Activated naive CD8-positive, alpha-beta T cell treated with anti-CD3 and anti-CD28 coated beads, Interleukin-2, amount 10 ng/mL, durations not matched to agents 7 days and 5 days (primary cell): ENCODE results near the gene AMN. TPM values are rescaled to one million over a fixed set of nuclear protein-coding genes. Genes with fewer than 3 reads are reported as not detected.
"Not testable (repeated sequence)": the region's sequence is repeated elsewhere in the genome, so short reads cannot be mapped to it uniquely, and the experiment has no call there.

Experiments
- ATAC-seq: fragments of 150-1000 bp; cut with Tn5 transposase; one replicate; pipeline ENCODE4 v1.10.0; 2021; ENCODE audit warnings: low read depth, moderate library complexity
- POLR2A ChIA-PET: fragments of 350-600 bp; sonication (Branson Sonifier 250); formaldehyde crosslinking; loops from one replicate; lab custom pipeline; 2021; ENCODE audit warnings: antibody characterized with exemption; lab: Charles Lee
- DNase-seq: peaks from one replicate; pipeline ENCODE4 v3.0.0; 2021
- H3K27ac Mint-ChIP-seq: one replicate; pipeline ENCODE4 v1.8.0; 2022; ENCODE audit warnings: mild to moderate bottlenecking, mixed read lengths
- H3K27me3 Mint-ChIP-seq: one replicate; pipeline ENCODE4 v1.8.0; 2022; ENCODE audit warnings: mild to moderate bottlenecking, moderate library complexity, mixed read lengths
- H3K36me3 Mint-ChIP-seq: one replicate; pipeline ENCODE4 v1.8.0; 2021; ENCODE audit warnings: mild to moderate bottlenecking, mixed read lengths
- H3K4me1 Mint-ChIP-seq: one replicate; pipeline ENCODE4 v1.8.0; 2021; ENCODE audit warnings: mixed read lengths
- H3K4me3 Mint-ChIP-seq: one replicate; pipeline ENCODE4 v1.8.0; 2022; ENCODE audit warnings: mild to moderate bottlenecking, moderate library complexity, mixed read lengths
- H3K9me3 Mint-ChIP-seq: one replicate; pipeline ENCODE4 v1.8.0; 2021; ENCODE audit warnings: mixed read lengths
- total RNA-seq, 2 experiments: library from RNA; stranded (reverse); gene quantifications; one replicate each; pipeline ENCODE4 v1.2.3, GENCODE V29; 2021

Gene AMN
- total RNA-seq, 2 experiments from 2014 or later = 2.5 to 2.9 TPM

DNA sequence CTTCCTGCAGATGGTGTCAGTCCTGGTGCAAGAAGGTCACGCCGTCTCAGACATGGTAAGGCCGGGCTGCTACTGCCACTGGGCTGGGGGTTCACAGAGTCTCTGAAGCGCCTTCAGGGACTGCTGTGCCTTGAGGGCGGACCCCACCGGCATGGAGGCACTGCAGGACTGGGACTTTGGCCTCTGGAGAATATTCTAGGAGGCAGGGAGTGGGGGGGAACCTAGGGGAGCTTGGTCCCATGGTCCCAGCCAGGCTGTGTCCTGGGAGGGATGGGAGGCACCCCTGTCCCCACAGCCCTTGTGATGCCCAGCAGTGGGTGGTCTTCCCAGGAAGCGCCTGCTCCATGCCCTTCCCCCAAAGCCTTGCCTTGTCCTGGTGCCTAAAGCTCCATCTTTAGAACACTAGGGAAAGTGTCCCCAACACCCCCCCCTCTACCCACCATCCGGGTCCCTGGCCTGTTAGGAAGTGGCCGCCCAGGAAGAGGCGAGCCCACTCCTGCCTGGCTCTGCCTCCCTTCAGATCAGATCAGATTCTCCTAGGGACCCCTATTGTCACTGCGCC is 1.5 kb downstream of the AMN start:
- no peak for DNase-seq
- Mint-ChIP-seq H3K4me3 (no peak overlapping the region), H3K9me3 (no peaks in the 10 kb centered on the region), H3K4me1 (peaks cover 2% of the 10 kb centered on the region), H3K27ac (no peak overlapping the region), H3K27me3 (peaks cover 39% of the 10 kb centered on the region), H3K36me3 (no peaks in the 10 kb centered on the region)
- no peak for ATAC-seq
- POLR2A ChIA-PET = no interaction called here

DNA sequence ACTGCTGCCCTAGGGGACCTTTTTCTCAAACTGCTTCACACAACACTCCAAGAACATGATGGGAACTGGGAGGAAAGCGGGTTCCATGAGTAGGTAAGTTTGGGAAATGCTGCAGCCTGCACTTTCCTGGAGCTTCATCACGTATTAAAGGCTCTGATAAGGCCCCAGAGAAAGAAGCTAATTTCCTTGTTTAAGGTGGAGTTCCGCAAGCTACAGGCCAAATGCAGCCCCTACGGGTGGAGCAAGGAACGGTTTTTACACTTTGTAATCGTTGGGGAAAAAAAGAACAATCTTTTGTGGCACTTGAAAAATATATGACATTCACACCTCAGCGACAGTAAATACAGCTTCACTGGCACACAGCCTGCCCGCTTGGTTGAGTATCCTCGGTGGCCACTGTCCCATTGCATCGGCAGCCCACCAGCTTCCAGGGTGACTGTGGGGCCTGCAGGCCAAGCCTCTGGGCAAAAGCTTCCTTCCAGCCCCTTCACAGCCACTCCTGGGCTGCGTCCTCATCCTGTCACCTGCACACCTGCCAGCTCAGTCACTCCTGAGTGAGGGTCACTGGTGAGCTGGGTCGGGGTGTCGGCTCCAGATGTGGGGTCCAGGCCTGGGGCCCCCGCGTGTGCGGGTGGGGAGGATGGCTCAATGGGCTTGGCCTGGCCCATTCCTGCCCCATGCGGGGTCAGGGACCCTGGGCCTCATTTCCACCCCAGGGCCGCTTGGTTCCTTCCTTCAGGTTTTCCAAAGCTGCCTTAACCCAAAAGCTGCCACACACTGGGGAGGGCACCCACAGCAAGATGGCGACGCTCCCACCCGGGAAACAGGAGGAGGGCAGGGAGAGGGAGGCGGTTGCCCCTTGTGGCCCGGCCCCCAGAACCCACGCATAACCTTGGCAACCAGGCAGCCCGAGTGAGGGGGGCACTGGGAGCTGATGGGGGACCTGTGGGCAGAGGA is 2.4 kb downstream of the AMN start:
- no peak for ATAC-seq
- no peaks in the 10 kb centered on the region for H3K36me3 Mint-ChIP-seq

GRCh38 chr14:102925646-102926045 is 3.2 kb downstream of the AMN start:
- DNase-seq (no peak), ATAC-seq (no peak)
- Mint-ChIP-seq H3K27me3 (peaks cover 39% of the 10 kb centered on the region), H3K36me3 (no peaks in the 10 kb centered on the region), H3K4me1 (peaks cover 2% of the 10 kb centered on the region), H3K27ac (no peak overlapping the region), H3K9me3 (no peaks in the 10 kb centered on the region), H3K4me3 (no peak overlapping the region)
- POLR2A ChIA-PET = no interaction called here

More for the DNA sequence above, 2.4 kb downstream of the AMN start:
- Mint-ChIP-seq H3K4me3 (no peak overlapping the region), H3K4me1 (peaks cover 2% of the 10 kb centered on the region), H3K27ac (no peak overlapping the region), H3K9me3 (no peaks in the 10 kb centered on the region), H3K27me3 (peaks cover 39% of the 10 kb centered on the region)
- POLR2A ChIA-PET = no interaction called here
- DNase-seq = no peak

- Mint-ChIP-seq H3K9me3 (no peaks in the 10 kb centered on the region), H3K27me3 (peaks cover 39% of the 10 kb centered on the region), H3K36me3 (no peaks in the 10 kb centered on the region), H3K27ac (no peak overlapping the region), H3K4me1 (peaks cover 2% of the 10 kb centered on the region), H3K4me3 (no peak overlapping the region)
- ATAC-seq (no peak), DNase-seq (no peak)
- POLR2A ChIA-PET = no interaction called here
Measured at GRCh38 chr14:102926104-102926503, 3.6 kb downstream of the AMN start.

DNA sequence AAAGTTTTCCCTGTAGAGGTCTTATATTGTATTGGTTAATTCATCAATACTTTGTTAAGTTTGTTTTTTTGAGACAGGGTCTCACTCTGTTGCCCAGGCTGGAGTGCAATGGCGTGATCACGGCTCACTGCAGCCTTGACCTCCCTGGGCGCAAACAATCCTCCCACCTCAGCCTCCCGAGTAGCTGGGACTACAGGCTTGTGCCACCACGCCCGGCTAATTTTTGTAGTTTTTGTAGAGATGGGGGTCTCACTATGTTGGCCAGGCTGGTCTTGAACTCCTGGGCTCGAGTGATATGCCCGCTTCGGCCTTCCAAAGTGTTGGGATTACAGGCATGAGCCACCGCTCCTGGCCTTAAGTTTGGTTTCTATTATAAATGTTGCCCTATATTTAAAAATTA is 4.4 kb downstream of the AMN start:
- H3K9me3 Mint-ChIP-seq, H3K4me3 Mint-ChIP-seq, ATAC-seq, DNase-seq, H3K27ac Mint-ChIP-seq, H3K4me1 Mint-ChIP-seq, POLR2A ChIA-PET, H3K36me3 Mint-ChIP-seq: not testable (repeated sequence)
- peaks cover 42% of the 10 kb centered on the region for H3K27me3 Mint-ChIP-seq

DNA sequence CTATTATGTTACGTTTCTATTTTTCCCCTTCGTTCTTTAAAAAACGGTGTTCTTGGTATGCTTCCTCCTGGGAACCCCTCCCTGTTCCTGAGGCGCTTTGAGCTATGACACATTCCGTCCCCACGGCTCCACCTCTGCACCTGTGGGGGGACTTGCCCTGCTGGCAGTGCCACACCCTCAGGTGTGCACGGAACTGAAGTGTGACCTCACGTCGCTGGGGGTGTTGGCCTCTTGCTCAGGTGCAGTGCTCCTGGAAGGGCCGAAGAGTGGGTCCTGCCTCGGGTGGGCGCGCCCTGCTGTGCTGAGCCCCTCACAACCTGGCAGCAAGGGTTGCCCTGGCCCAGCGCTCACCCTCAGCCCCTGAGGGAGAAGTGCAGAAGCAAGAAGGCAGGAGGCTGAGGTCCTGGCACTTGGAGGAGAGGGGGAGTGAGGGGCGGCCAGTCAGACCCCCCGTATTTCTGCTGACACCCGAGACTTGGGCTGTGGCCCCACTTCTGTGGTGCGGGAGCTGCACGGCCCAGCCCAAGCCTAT is 4.9 kb downstream of the AMN start:
- peaks cover 42% of the 10 kb centered on the region for H3K27me3 Mint-ChIP-seq
- POLR2A ChIA-PET = no interaction called here

DNA sequence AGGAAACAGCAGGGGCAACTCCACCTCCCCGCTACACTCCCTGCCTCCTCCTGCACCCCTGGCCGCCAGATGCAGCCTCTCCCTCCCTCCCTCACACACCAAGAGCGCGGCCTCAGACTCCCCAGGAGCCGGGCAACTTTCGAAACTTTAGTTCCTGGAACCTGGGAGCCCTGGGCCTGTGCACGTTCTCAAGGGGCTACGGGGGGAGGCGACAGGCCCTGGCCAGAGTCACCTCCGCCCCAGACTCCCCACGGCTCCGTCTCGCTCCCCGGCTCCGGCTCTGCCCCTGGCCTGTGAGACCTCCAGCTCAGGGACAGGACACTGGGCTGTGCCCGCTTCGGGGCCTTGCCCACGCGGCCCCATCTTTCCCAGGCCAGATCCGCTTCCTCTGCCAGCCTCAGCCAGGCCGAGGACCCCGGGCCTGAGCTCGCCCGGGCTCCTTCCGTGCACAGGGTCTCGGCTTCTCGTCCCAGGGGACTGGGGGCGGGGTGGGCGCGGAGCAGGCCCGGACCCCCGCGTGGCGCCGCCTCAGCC is 5.5 kb downstream of the AMN start:
- H3K27me3 Mint-ChIP-seq = peaks cover 42% of the 10 kb centered on the region

More for the DNA sequence above, 4.9 kb downstream of the AMN start:
- DNase-seq = no peak
- H3K36me3 Mint-ChIP-seq = no peaks in the 10 kb centered on the region
- no peak overlapping the region for H3K27ac Mint-ChIP-seq
- no peaks in the 10 kb centered on the region for H3K9me3 Mint-ChIP-seq
- ATAC-seq = no peak
- H3K4me1 Mint-ChIP-seq = peaks cover 2% of the 10 kb centered on the region
- H3K4me3 Mint-ChIP-seq = peak overlapping the region; percentile 61

GRCh38 chr14:102928412-102929240 is 6.2 kb downstream of the AMN start:
- no peaks in the 10 kb centered on the region for H3K9me3 Mint-ChIP-seq
- no peaks in the 10 kb centered on the region for H3K4me1 Mint-ChIP-seq
- H3K36me3 Mint-ChIP-seq = no peaks in the 10 kb centered on the region
- DNase-seq (peak; percentile 80), ATAC-seq (peak; percentile 81)
- no peak overlapping the region for H3K27ac Mint-ChIP-seq
- H3K27me3 Mint-ChIP-seq = peaks cover 39% of the 10 kb centered on the region
- H3K4me3 Mint-ChIP-seq = peak overlapping the region; percentile 61
- POLR2A ChIA-PET = no interaction called here

More for the DNA sequence above, 5.5 kb downstream of the AMN start:
- DNase-seq (no peak), ATAC-seq (peak; percentile 35)
- H3K4me1 Mint-ChIP-seq = peaks cover 2% of the 10 kb centered on the region
- H3K36me3 Mint-ChIP-seq = no peaks in the 10 kb centered on the region
- H3K27ac Mint-ChIP-seq = no peak overlapping the region
- H3K4me3 Mint-ChIP-seq = peak overlapping the region; percentile 61
- POLR2A ChIA-PET = no interaction called here
- no peaks in the 10 kb centered on the region for H3K9me3 Mint-ChIP-seq

DNA sequence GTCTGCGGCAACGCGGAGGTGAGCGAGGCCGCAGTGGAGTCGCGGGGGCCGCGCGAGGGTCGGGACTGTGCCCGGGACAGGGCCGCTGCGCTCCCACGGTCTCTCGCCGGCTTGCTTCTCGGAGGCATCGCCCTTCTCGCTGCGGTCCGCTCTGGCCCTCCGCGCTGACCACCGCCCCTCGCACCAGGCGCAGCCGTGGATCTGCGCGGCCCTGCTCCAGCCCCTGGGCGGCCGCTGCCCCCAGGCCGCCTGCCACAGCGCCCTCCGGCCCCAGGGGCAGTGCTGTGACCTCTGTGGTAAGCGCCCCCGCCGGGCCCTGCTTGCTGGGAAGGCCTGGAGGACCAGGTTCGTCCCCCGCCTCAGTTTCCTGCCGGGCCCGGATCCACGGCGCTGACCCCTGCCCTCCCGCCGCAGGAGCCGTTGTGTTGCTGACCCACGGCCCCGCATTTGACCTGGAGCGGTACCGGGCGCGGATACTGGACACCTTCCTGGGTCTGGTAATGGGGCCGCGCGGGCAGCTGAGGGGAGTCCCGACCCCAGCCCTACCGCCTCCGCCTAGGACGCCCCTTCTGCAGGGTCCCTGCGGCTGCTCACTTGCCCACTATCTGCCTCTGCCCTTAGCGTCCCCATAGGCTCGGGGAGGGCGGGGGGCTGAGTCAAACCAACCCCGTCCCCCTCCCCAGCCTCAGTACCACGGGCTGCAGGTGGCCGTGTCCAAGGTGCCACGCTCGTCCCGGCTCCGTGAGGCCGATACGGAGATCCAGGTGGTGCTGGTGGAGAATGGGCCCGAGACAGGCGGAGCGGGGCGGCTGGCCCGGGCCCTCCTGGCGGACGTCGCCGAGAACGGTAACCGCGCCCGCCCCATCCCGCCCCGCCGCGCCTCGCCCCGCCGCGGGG is 7.0 kb downstream of the AMN start:
- H3K27ac Mint-ChIP-seq = no peak overlapping the region
- no peaks in the 10 kb centered on the region for H3K4me1 Mint-ChIP-seq
- POLR2A ChIA-PET = no interaction called here
- H3K36me3 Mint-ChIP-seq = no peaks in the 10 kb centered on the region
- H3K4me3 Mint-ChIP-seq = no peak overlapping the region
- H3K27me3 Mint-ChIP-seq = peaks cover 32% of the 10 kb centered on the region
- no peaks in the 10 kb centered on the region for H3K9me3 Mint-ChIP-seq
- no peak for DNase-seq
- ATAC-seq = no peak

GRCh38 chr14:102930138-102930752 is 7.8 kb downstream of the AMN start:
- POLR2A ChIA-PET = no interaction called here
- Mint-ChIP-seq H3K9me3 (no peaks in the 10 kb centered on the region), H3K4me3 (no peak overlapping the region), H3K4me1 (no peaks in the 10 kb centered on the region), H3K27me3 (peaks cover 26% of the 10 kb centered on the region), H3K27ac (no peak overlapping the region), H3K36me3 (no peaks in the 10 kb centered on the region)
- no peak for ATAC-seq
- no peak for DNase-seq

GRCh38 chr14:102930753-102931579 is 8.5 kb downstream of the AMN start:
- POLR2A ChIA-PET = no interaction called here

More at GRCh38 chr14:102930753-102931579, 8.5 kb downstream of the AMN start:
- Mint-ChIP-seq H3K4me3 (no peak overlapping the region), H3K27me3 (peaks cover 19% of the 10 kb centered on the region), H3K27ac (no peak overlapping the region), H3K36me3 (no peaks in the 10 kb centered on the region), H3K9me3 (no peaks in the 10 kb centered on the region), H3K4me1 (no peaks in the 10 kb centered on the region)
- no peak for ATAC-seq
- DNase-seq = no peak
